ENCODE measurements around the gene GPR42.

The GPR42 gene

DNA sequence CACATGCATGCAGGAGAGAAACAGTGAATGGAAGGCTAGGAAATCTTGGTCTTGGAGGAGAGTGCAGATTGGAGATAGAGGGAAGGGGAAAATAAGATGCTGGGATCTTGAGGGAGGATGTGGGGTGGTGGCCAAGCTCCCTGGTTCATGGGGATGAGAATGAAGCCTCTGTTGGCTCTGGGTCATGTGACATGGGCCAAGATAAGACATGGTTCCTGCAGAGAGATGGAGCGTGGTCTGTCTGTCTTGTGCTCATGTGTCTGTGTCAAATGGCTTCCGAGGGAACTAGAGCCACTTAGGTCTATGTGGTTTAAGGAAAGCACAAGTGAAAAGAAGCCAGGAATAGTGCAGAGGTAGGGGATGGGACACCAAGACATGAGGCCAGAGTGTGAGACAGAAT lies 46.4 kb downstream of the GPR42 start:
- no CpG with 5 or more reads among the region's 2 CpGs for WGBS, 2 donors (ENCODE audit: extremely low coverage in 2 of 2, insufficient read length in 2 of 2, insufficient replicate concordance in 1 of 2)
- H3K36me3 ChIP-seq (replicated peaks in 1 of 2; ENCODE audit: control insufficient read depth in 2 of 2, insufficient read depth in 2 of 2, low read length in 2 of 2): no peaks in the 10 kb centered on the region
- H3K27me3 ChIP-seq (ENCODE audit: control insufficient read depth in 3 of 3, insufficient read depth in 3 of 3, low read depth in 1 of 3, low read length in 3 of 3): peaks cover 0 to 9% (median 3%) of the 10 kb centered on the region in 3 experiments

DNA sequence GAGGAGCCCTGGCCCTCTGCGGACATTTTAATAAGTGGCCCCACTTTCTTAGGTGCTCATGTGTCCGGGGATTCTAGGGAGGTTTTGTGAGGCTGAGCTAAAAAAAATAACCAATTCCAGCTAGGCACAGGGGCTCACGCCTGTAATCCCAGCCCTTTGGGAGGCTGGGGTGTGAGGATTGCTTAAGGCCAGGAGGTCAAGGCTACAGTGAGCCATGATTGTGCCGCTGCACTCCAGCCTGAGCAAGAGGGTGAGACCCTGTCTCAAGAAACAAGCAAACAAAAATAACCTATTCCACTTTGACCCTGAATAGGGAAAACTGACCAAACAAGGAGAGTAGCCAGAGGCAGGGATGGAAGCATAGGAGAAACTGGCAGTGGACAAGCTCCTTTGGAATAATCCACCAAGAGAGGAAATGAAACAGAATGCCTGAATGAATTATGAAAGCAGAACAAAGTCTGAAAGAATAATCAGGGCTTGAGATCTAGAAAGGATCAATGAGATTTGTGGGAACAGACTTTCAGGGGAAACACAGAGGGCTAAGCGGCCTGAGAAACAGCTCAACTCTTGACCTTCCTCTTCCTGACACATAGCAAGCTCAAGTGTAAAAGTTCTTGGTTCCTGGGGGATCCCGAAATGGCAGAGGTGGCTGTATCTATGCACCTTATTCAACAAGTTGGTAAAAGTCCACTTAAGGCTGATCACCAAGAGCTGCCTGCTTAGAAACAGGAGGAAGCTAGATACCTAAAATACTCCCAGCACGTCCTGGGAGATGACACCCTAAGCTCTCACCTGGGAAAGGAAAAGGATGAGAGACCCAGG lies 47.1 kb downstream of the GPR42 start:
- Histone ChIP-seq H2BK12ac (ENCODE audit: low read length) (no peak overlapping the region), H2BK5ac (ENCODE audit: low read length) (no peak overlapping the region), H3K36me3 (replicated peaks in 1 of 2; ENCODE audit: control insufficient read depth in 2 of 2, insufficient read depth in 2 of 2, low read length in 2 of 2) (no peaks in the 10 kb centered on the region), H2BK120ac (ENCODE audit: low read depth, low read length) (no peak overlapping the region), H3K14ac (ENCODE audit: low read length) (no peak overlapping the region), H4K91ac (ENCODE audit: low read depth, low read length, poor library complexity) (no peak overlapping the region), H3K18ac (ENCODE audit: low read length) (no peak overlapping the region), H3K4ac (ENCODE audit: low read length) (no peak overlapping the region), H2AFZ (ENCODE audit: low read length) (no peak overlapping the region), H4K8ac (ENCODE audit: low read depth, low read length) (no peak overlapping the region), H3K23ac (ENCODE audit: low read depth, low read length, poor library complexity) (no peak overlapping the region), H3K79me1 (ENCODE audit: low read depth, low read length) (no peaks in the 10 kb centered on the region), H3K27me3 (ENCODE audit: control insufficient read depth in 3 of 3, insufficient read depth in 3 of 3, low read depth in 1 of 3, low read length in 3 of 3) (peaks cover 0 to 9% (median 3%) of the 10 kb centered on the region in 3 experiments), H3K9ac (ENCODE audit: low read depth, low read length, poor library complexity) (no peak overlapping the region), H3K27ac (replicated peaks; ENCODE audit: low read length) (no peak overlapping the region), H2BK15ac (ENCODE audit: low read length) (no peak overlapping the region), H3K4me1 (ENCODE audit: control insufficient read depth in 2 of 2, insufficient read depth in 1 of 2, low read depth in 1 of 2, low read length in 2 of 2) (no peaks in the 10 kb centered on the region), H2AK5ac (ENCODE audit: low read depth, low read length) (no peak overlapping the region), H3K4me2 (ENCODE audit: insufficient read depth, low read length, poor library complexity, severe bottlenecking) (no peak overlapping the region), H3K9me3 (replicated peaks in 1 of 2; ENCODE audit: control insufficient read depth in 2 of 2, insufficient read depth in 1 of 2, low read depth in 1 of 2, low read length in 2 of 2) (no peaks in the 10 kb centered on the region), H3K4me3 (ENCODE audit: low read length in 2 of 2) (no peak overlapping the region)
- no peak for DNase-seq (ENCODE audit: low spot score)
- no CpG with 5 or more reads among the region's 7 CpGs for WGBS, 2 donors (ENCODE audit: extremely low coverage in 2 of 2, insufficient read length in 2 of 2, insufficient replicate concordance in 1 of 2)

More for the DNA sequence above, 46.4 kb downstream of the GPR42 start:
- Histone ChIP-seq H3K9ac (ENCODE audit: low read depth, low read length, poor library complexity) (no peak overlapping the region), H3K18ac (ENCODE audit: low read length) (no peak overlapping the region), H2BK5ac (ENCODE audit: low read length) (no peak overlapping the region), H2AK5ac (ENCODE audit: low read depth, low read length) (no peak overlapping the region), H2AFZ (ENCODE audit: low read length) (no peak overlapping the region), H3K4me1 (ENCODE audit: control insufficient read depth in 2 of 2, insufficient read depth in 1 of 2, low read depth in 1 of 2, low read length in 2 of 2) (no peaks in the 10 kb centered on the region), H2BK120ac (ENCODE audit: low read depth, low read length) (no peak overlapping the region), H4K8ac (ENCODE audit: low read depth, low read length) (no peak overlapping the region), H2BK15ac (ENCODE audit: low read length) (no peak overlapping the region), H3K14ac (ENCODE audit: low read length) (no peak overlapping the region), H3K27ac (replicated peaks; ENCODE audit: low read length) (no peak overlapping the region), H3K23ac (ENCODE audit: low read depth, low read length, poor library complexity) (no peak overlapping the region), H2BK12ac (ENCODE audit: low read length) (no peak overlapping the region), H4K91ac (ENCODE audit: low read depth, low read length, poor library complexity) (no peak overlapping the region), H3K4me2 (ENCODE audit: insufficient read depth, low read length, poor library complexity, severe bottlenecking) (no peak overlapping the region), H3K9me3 (replicated peaks in 1 of 2; ENCODE audit: control insufficient read depth in 2 of 2, insufficient read depth in 1 of 2, low read depth in 1 of 2, low read length in 2 of 2) (no peaks in the 10 kb centered on the region), H3K79me1 (ENCODE audit: low read depth, low read length) (no peaks in the 10 kb centered on the region), H3K4ac (ENCODE audit: low read length) (no peak overlapping the region), H3K4me3 (ENCODE audit: low read length in 2 of 2) (no peak overlapping the region)
- DNase-seq (ENCODE audit: low spot score): no peak

DNA sequence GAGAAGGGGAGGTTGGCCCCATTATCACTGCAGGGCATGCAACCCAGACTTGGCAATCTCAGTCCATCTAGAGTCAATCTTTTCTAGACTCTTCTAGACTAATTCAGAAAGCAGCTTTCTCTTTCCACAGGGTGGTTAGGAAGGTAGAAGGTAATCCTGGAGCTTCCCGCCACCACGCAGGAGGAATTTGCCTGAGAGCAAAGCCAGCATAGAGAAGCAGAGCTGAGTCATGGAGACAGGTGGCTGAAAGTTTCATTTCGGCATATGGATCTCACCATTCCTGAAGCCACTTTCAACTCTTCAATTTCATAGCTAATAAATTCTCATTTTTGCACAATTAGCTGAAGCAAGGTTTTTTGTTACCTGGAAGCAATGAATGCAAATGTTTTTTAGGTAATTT lies 48.2 kb downstream of the GPR42 start:
- Histone ChIP-seq H3K18ac (ENCODE audit: low read length) (no peak overlapping the region), H3K79me1 (ENCODE audit: low read depth, low read length) (no peaks in the 10 kb centered on the region), H3K14ac (ENCODE audit: low read length) (no peak overlapping the region), H2BK5ac (ENCODE audit: low read length) (no peak overlapping the region), H4K8ac (ENCODE audit: low read depth, low read length) (no peak overlapping the region), H3K23ac (ENCODE audit: low read depth, low read length, poor library complexity) (no peak overlapping the region), H3K9me3 (replicated peaks in 1 of 2; ENCODE audit: control insufficient read depth in 2 of 2, insufficient read depth in 1 of 2, low read depth in 1 of 2, low read length in 2 of 2) (no peaks in the 10 kb centered on the region), H3K27me3 (ENCODE audit: control insufficient read depth in 3 of 3, insufficient read depth in 3 of 3, low read depth in 1 of 3, low read length in 3 of 3) (peaks cover 0 to 6% (median 3%) of the 10 kb centered on the region in 3 experiments), H2BK12ac (ENCODE audit: low read length) (no peak overlapping the region), H2AK5ac (ENCODE audit: low read depth, low read length) (no peak overlapping the region), H4K91ac (ENCODE audit: low read depth, low read length, poor library complexity) (no peak overlapping the region), H3K36me3 (replicated peaks in 1 of 2; ENCODE audit: control insufficient read depth in 2 of 2, insufficient read depth in 2 of 2, low read length in 2 of 2) (no peaks in the 10 kb centered on the region), H3K4ac (ENCODE audit: low read length) (no peak overlapping the region), H2BK15ac (ENCODE audit: low read length) (no peak overlapping the region), H3K4me2 (ENCODE audit: insufficient read depth, low read length, poor library complexity, severe bottlenecking) (no peak overlapping the region), H3K9ac (ENCODE audit: low read depth, low read length, poor library complexity) (no peak overlapping the region), H3K4me3 (ENCODE audit: low read length in 2 of 2) (no peak overlapping the region), H3K4me1 (ENCODE audit: control insufficient read depth in 2 of 2, insufficient read depth in 1 of 2, low read depth in 1 of 2, low read length in 2 of 2) (no peaks in the 10 kb centered on the region), H2BK120ac (ENCODE audit: low read depth, low read length) (no peak overlapping the region), H3K27ac (replicated peaks; ENCODE audit: low read length) (no peak overlapping the region), H2AFZ (ENCODE audit: low read length) (no peak overlapping the region)
- no CpG with 5 or more reads among the region's 3 CpGs for WGBS, 2 donors (ENCODE audit: extremely low coverage in 2 of 2, insufficient read length in 2 of 2, insufficient replicate concordance in 1 of 2)
- DNase-seq (ENCODE audit: low spot score): no peak

DNA sequence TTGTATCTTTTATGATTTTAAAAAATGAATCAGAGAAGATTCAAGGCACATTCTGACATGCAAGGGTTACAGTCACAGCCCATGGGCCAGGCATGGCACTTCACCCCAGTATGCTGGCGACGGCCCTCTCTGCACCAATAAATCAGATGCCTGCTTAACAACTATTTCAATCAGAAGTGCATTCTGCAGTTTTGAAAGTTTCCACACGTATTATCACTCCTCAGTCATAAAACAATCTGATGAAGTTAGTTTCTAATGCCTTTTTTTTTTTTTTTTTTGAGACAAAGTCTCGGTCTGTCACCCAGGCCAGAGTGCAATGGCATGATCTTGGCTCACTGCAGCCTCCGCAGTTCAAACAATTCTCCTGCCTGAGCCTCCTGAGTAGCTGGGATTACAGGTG lies 48.9 kb downstream of the GPR42 start:
- H3K4me1 ChIP-seq (ENCODE audit: control insufficient read depth in 2 of 2, insufficient read depth in 1 of 2, low read depth in 1 of 2, low read length in 2 of 2): no peaks in the 10 kb centered on the region
- WGBS, 2 donors (ENCODE audit: extremely low coverage in 2 of 2, insufficient read length in 2 of 2, insufficient replicate concordance in 1 of 2): no CpG with 5 or more reads among the region's 5 CpGs
- no peaks in the 10 kb centered on the region for H3K79me1 ChIP-seq (ENCODE audit: low read depth, low read length)
- H3K4ac ChIP-seq (ENCODE audit: low read length): no peak overlapping the region
- H3K27ac ChIP-seq (replicated peaks; ENCODE audit: low read length): no peak overlapping the region
- H3K4me3 ChIP-seq (ENCODE audit: low read length in 2 of 2): no peak overlapping the region
- no peak overlapping the region for H2AFZ ChIP-seq (ENCODE audit: low read length)
- peaks cover 0 to 6% (median 3%) of the 10 kb centered on the region in 3 experiments for H3K27me3 ChIP-seq (ENCODE audit: control insufficient read depth in 3 of 3, insufficient read depth in 3 of 3, low read depth in 1 of 3, low read length in 3 of 3)
- no peaks in the 10 kb centered on the region for H3K36me3 ChIP-seq (replicated peaks in 1 of 2; ENCODE audit: control insufficient read depth in 2 of 2, insufficient read depth in 2 of 2, low read length in 2 of 2)
- no peak overlapping the region for H2BK120ac ChIP-seq (ENCODE audit: low read depth, low read length)
- no peak overlapping the region for H2BK12ac ChIP-seq (ENCODE audit: low read length)
- H2BK15ac ChIP-seq (ENCODE audit: low read length): no peak overlapping the region
- no peak overlapping the region for H2AK5ac ChIP-seq (ENCODE audit: low read depth, low read length)
- no peak overlapping the region for H4K8ac ChIP-seq (ENCODE audit: low read depth, low read length)
- no peak overlapping the region for H3K14ac ChIP-seq (ENCODE audit: low read length)
- H3K18ac ChIP-seq (ENCODE audit: low read length): no peak overlapping the region
- H3K23ac ChIP-seq (ENCODE audit: low read depth, low read length, poor library complexity): no peak overlapping the region
- DNase-seq (ENCODE audit: low spot score): no peak
- no peak overlapping the region for H4K91ac ChIP-seq (ENCODE audit: low read depth, low read length, poor library complexity)
- H3K9ac ChIP-seq (ENCODE audit: low read depth, low read length, poor library complexity): no peak overlapping the region
- H2BK5ac ChIP-seq (ENCODE audit: low read length): no peak overlapping the region
- H3K4me2 ChIP-seq (ENCODE audit: insufficient read depth, low read length, poor library complexity, severe bottlenecking): no peak overlapping the region
- no peaks in the 10 kb centered on the region for H3K9me3 ChIP-seq (replicated peaks in 1 of 2; ENCODE audit: control insufficient read depth in 2 of 2, insufficient read depth in 1 of 2, low read depth in 1 of 2, low read length in 2 of 2)
